ENCODE measurements around the gene TTN. TPM values are rescaled to one million over a fixed set of nuclear protein-coding genes. Genes with fewer than 3 reads are reported as not detected.

TTN gene
- total and polyA plus RNA-seq, 5 donors from 2014 or later = 2.0 to 153 (median 3.1) TPM

GRCh38 chr2:178716394-178716793 is 90.8 kb downstream of the TTN start:
- no peak overlapping the region for H3K27ac ChIP-seq (ENCODE audit: insufficient read depth, low read length, poor library complexity, severe bottlenecking)
- H3K4me3 Mint-ChIP-seq = no peak overlapping the region
- H3K9me3 Mint-ChIP-seq = no peaks in the 10 kb centered on the region
- H3K36me3 Mint-ChIP-seq = peaks cover 74% of the 10 kb centered on the region
- no peaks in the 10 kb centered on the region for H3K9me3 ChIP-seq (ENCODE audit: control insufficient read depth in 2 of 2, low read length in 2 of 2)
- H3K27me3 ChIP-seq (ENCODE audit: control insufficient read depth, insufficient read depth, low read length) = no peaks in the 10 kb centered on the region
- H3K4me1 Mint-ChIP-seq = peaks cover 0 to 5% (median 0%) of the 10 kb centered on the region in 4 donors
- H3K27ac Mint-ChIP-seq = no peak overlapping the region
- no peaks in the 10 kb centered on the region for H3K27me3 Mint-ChIP-seq
- H3K36me3 ChIP-seq (ENCODE audit: control insufficient read depth, insufficient read depth, low read length) = peaks cover 83% of the 10 kb centered on the region
- no peak overlapping the region for H3K4me3 ChIP-seq (ENCODE audit: low read depth, low read length)
- DNase-seq = no peak
- ATAC-seq (ENCODE audit: low read depth in 2 of 2) = no peak
- no peaks in the 10 kb centered on the region for H3K4me1 ChIP-seq (ENCODE audit: control insufficient read depth, insufficient read depth, low read length, poor library complexity, severe bottlenecking)

- Mint-ChIP-seq H3K9me3 (no peaks in the 10 kb centered on the region), H3K4me3 (no peak overlapping the region), H3K4me1 (peaks cover 0 to 5% (median 0%) of the 10 kb centered on the region in 4 donors), H3K36me3 (peaks cover 75% of the 10 kb centered on the region), H3K27me3 (no peaks in the 10 kb centered on the region), H3K27ac (peak overlapping the region in 1 of 3 donors; percentile 23)
- H3K4me3 ChIP-seq (ENCODE audit: low read depth, low read length) = no peak overlapping the region
- H3K4me1 ChIP-seq (ENCODE audit: control insufficient read depth, insufficient read depth, low read length, poor library complexity, severe bottlenecking) = no peaks in the 10 kb centered on the region
- H3K9me3 ChIP-seq (ENCODE audit: control insufficient read depth in 2 of 2, low read length in 2 of 2) = no peaks in the 10 kb centered on the region
- no peaks in the 10 kb centered on the region for H3K27me3 ChIP-seq (ENCODE audit: control insufficient read depth, insufficient read depth, low read length)
- peaks cover 85% of the 10 kb centered on the region for H3K36me3 ChIP-seq (ENCODE audit: control insufficient read depth, insufficient read depth, low read length)
- H3K27ac ChIP-seq (ENCODE audit: insufficient read depth, low read length, poor library complexity, severe bottlenecking) = no peak overlapping the region
- DNase-seq (no peak), ATAC-seq (ENCODE audit: low read depth in 2 of 2) (no peak)
Observed at GRCh38 chr2:178715366-178715765, 91.9 kb downstream of the TTN start.

- no peak for DNase-seq
- Mint-ChIP-seq H3K4me1 (no peaks in the 10 kb centered on the region), H3K36me3 (peaks cover 52% of the 10 kb centered on the region)
Observed at GRCh38 chr2:178707476-178707875, 99.7 kb downstream of the TTN start.

DNA sequence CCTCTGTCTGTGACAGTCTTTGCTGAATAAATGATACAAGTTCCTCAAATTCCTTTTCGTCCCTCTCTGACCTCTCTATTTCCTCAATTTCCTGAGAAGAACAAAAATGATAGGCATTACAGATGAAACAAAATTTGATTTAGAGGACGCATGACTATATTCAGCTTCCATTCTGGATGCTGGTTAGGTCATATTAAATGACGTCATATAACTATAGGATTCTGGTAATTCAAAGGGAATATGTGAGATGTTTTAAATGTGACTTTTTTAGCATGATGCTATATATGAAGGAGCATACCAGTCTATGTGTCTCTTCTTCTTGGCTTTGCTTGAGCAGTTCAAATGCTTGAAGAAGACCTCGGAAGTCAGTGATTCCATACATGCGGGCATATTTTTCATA is 102.3 kb downstream of the TTN start:
- Histone ChIP-seq H3K27me3 (ENCODE audit: control insufficient read depth, insufficient read depth, low read length) (no peaks in the 10 kb centered on the region), H3K9me3 (ENCODE audit: control insufficient read depth in 2 of 2, low read length in 2 of 2) (no peaks in the 10 kb centered on the region), H3K4me3 (ENCODE audit: low read depth, low read length) (no peak overlapping the region), H3K36me3 (ENCODE audit: control insufficient read depth, insufficient read depth, low read length) (peaks cover 73% of the 10 kb centered on the region), H3K4me1 (ENCODE audit: control insufficient read depth, insufficient read depth, low read length, poor library complexity, severe bottlenecking) (no peaks in the 10 kb centered on the region), H3K27ac (ENCODE audit: insufficient read depth, low read length, poor library complexity, severe bottlenecking) (no peak overlapping the region)
- Mint-ChIP-seq H3K27ac (no peak overlapping the region), H3K27me3 (no peaks in the 10 kb centered on the region), H3K36me3 (peaks cover 48% of the 10 kb centered on the region), H3K9me3 (no peaks in the 10 kb centered on the region), H3K4me1 (peaks cover 0 to 6% (median under 1%) of the 10 kb centered on the region in 4 donors), H3K4me3 (no peak overlapping the region)
- ATAC-seq (ENCODE audit: low read depth in 2 of 2) (no peak), DNase-seq (no peak)

More at GRCh38 chr2:178707476-178707875, 99.7 kb downstream of the TTN start:
- Mint-ChIP-seq H3K4me3 (no peak overlapping the region), H3K9me3 (no peaks in the 10 kb centered on the region), H3K27me3 (no peaks in the 10 kb centered on the region), H3K27ac (no peak overlapping the region)
- no peak overlapping the region for H3K4me3 ChIP-seq (ENCODE audit: low read depth, low read length)
- H3K36me3 ChIP-seq (ENCODE audit: control insufficient read depth, insufficient read depth, low read length) = peaks cover 84% of the 10 kb centered on the region
- no peaks in the 10 kb centered on the region for H3K27me3 ChIP-seq (ENCODE audit: control insufficient read depth, insufficient read depth, low read length)
- no peaks in the 10 kb centered on the region for H3K4me1 ChIP-seq (ENCODE audit: control insufficient read depth, insufficient read depth, low read length, poor library complexity, severe bottlenecking)
- no peak for ATAC-seq (ENCODE audit: low read depth in 2 of 2)
- no peak overlapping the region for H3K27ac ChIP-seq (ENCODE audit: insufficient read depth, low read length, poor library complexity, severe bottlenecking)
- no peaks in the 10 kb centered on the region for H3K9me3 ChIP-seq (ENCODE audit: control insufficient read depth in 2 of 2, low read length in 2 of 2)

DNA sequence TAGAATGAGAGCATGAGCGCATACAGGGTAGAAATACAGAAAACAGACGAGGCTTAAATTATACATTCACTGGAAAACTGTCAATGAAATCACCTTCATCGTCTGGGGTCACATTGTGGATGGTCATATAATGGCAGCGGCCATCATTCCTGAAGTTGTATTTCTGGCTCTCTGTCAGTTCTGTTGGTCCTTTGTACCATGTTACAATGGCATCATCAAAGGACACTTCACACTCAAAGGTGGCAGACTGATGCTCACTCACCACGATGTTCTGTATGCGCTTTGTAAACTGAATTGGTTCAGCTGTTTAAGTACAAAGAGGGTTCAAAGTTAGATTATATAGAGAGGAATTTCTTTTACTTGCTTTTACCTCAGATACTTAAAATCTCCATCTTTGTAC is 104.9 kb downstream of the TTN start:
- Mint-ChIP-seq H3K4me3 (no peak overlapping the region), H3K36me3 (peaks cover 51% of the 10 kb centered on the region), H3K4me1 (peaks cover 0 to 6% (median under 1%) of the 10 kb centered on the region in 4 donors), H3K9me3 (no peaks in the 10 kb centered on the region), H3K27me3 (no peaks in the 10 kb centered on the region), H3K27ac (no peak overlapping the region)
- Histone ChIP-seq H3K36me3 (ENCODE audit: control insufficient read depth, insufficient read depth, low read length) (peaks cover 53% of the 10 kb centered on the region), H3K27me3 (ENCODE audit: control insufficient read depth, insufficient read depth, low read length) (no peaks in the 10 kb centered on the region), H3K4me1 (ENCODE audit: control insufficient read depth, insufficient read depth, low read length, poor library complexity, severe bottlenecking) (no peaks in the 10 kb centered on the region), H3K27ac (ENCODE audit: insufficient read depth, low read length, poor library complexity, severe bottlenecking) (no peak overlapping the region), H3K4me3 (ENCODE audit: low read depth, low read length) (no peak overlapping the region), H3K9me3 (ENCODE audit: control insufficient read depth in 2 of 2, low read length in 2 of 2) (no peaks in the 10 kb centered on the region)
- no peak for ATAC-seq (ENCODE audit: low read depth in 2 of 2)
- DNase-seq = no peak

DNA sequence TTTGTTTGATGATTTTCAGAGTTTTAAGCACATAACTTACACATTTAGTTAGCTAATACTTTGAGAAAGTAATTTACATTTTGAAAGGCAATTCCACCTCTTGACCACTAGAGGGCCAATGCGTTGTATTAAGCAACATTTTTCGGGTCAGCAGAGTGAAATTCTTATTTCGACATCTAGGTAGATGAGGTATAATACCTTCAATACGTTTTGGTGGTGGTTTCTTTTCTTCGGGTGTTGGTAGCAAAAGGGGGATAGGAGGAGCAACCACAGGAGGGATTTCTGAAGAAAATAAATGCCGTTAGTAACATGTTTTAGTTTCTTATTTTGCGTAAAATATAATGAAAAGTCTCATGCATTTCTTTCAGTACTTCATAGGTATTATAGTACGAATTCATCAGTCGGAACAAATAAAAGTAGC is 106.3 kb downstream of the TTN start:
- peaks cover 46% of the 10 kb centered on the region for H3K36me3 ChIP-seq (ENCODE audit: control insufficient read depth, insufficient read depth, low read length)
- no peak overlapping the region for H3K27ac ChIP-seq (ENCODE audit: insufficient read depth, low read length, poor library complexity, severe bottlenecking)
- H3K9me3 ChIP-seq (ENCODE audit: control insufficient read depth in 2 of 2, low read length in 2 of 2) = no peaks in the 10 kb centered on the region
- no peaks in the 10 kb centered on the region for H3K9me3 Mint-ChIP-seq
- no peaks in the 10 kb centered on the region for H3K27me3 Mint-ChIP-seq
- H3K4me3 ChIP-seq (ENCODE audit: low read depth, low read length) = no peak overlapping the region
- H3K27me3 ChIP-seq (ENCODE audit: control insufficient read depth, insufficient read depth, low read length) = no peaks in the 10 kb centered on the region
- DNase-seq (peak in 2 of 3 donors; percentile 40 to 52), ATAC-seq (ENCODE audit: low read depth in 2 of 2) (no peak)
- H3K4me1 Mint-ChIP-seq = peaks cover 0 to 6% (median under 1%) of the 10 kb centered on the region in 4 donors
- no peaks in the 10 kb centered on the region for H3K4me1 ChIP-seq (ENCODE audit: control insufficient read depth, insufficient read depth, low read length, poor library complexity, severe bottlenecking)
- no peak overlapping the region for H3K4me3 Mint-ChIP-seq
- H3K27ac Mint-ChIP-seq = peak overlapping the region in 1 of 3 donors; percentile 41
- H3K36me3 Mint-ChIP-seq = peaks cover 43% of the 10 kb centered on the region

GRCh38 chr2:178700136-178700535 is 107.1 kb downstream of the TTN start:
- Mint-ChIP-seq H3K4me3 (no peak overlapping the region), H3K27ac (no peak overlapping the region), H3K9me3 (peaks cover 0 to 1% (median 0%) of the 10 kb centered on the region in 7 donors), H3K27me3 (no peaks in the 10 kb centered on the region), H3K4me1 (peaks cover 0 to 6% (median under 1%) of the 10 kb centered on the region in 4 donors), H3K36me3 (peaks cover 44% of the 10 kb centered on the region)
- DNase-seq = no peak
- no peaks in the 10 kb centered on the region for H3K4me1 ChIP-seq (ENCODE audit: control insufficient read depth, insufficient read depth, low read length, poor library complexity, severe bottlenecking)
- no peak overlapping the region for H3K4me3 ChIP-seq (ENCODE audit: low read depth, low read length)
- no peaks in the 10 kb centered on the region for H3K9me3 ChIP-seq (ENCODE audit: control insufficient read depth in 2 of 2, low read length in 2 of 2)
- no peaks in the 10 kb centered on the region for H3K27me3 ChIP-seq (ENCODE audit: control insufficient read depth, insufficient read depth, low read length)
- H3K36me3 ChIP-seq (ENCODE audit: control insufficient read depth, insufficient read depth, low read length) = peaks cover 47% of the 10 kb centered on the region
- ATAC-seq (ENCODE audit: low read depth in 2 of 2) = no peak
- no peak overlapping the region for H3K27ac ChIP-seq (ENCODE audit: insufficient read depth, low read length, poor library complexity, severe bottlenecking)

DNA sequence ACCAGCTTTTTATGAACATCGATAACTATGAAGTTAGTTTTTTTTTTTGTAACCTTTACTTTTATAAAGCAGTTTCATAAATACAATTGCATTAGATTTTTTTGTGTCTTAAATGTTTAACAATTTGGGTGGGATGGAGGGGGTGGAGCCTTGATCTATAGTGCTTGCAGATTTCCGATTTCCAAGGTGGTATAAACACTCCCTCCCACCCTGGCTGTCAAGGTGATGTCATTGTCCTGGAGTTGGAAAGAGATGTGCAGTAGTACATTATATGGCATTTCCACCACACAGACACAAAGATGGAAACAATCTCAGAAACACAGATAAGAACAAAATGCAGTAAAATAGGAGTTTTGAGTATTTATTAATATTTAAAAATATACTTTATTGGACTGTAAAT is 114.4 kb downstream of the TTN start:
- H3K27me3 Mint-ChIP-seq = no peaks in the 10 kb centered on the region
- ATAC-seq (ENCODE audit: low read depth in 2 of 2) (no peak), DNase-seq (no peak)
- no peak overlapping the region for H3K27ac Mint-ChIP-seq
- H3K4me1 ChIP-seq (ENCODE audit: control insufficient read depth, insufficient read depth, low read length, poor library complexity, severe bottlenecking) = no peaks in the 10 kb centered on the region
- H3K27me3 ChIP-seq (ENCODE audit: control insufficient read depth, insufficient read depth, low read length) = no peaks in the 10 kb centered on the region
- H3K4me1 Mint-ChIP-seq = peaks cover 0 to 2% (median 0%) of the 10 kb centered on the region in 4 donors
- H3K36me3 Mint-ChIP-seq = peaks cover 51% of the 10 kb centered on the region
- H3K9me3 ChIP-seq (ENCODE audit: control insufficient read depth in 2 of 2, low read length in 2 of 2) = no peaks in the 10 kb centered on the region
- no peak overlapping the region for H3K4me3 Mint-ChIP-seq
- no peak overlapping the region for H3K4me3 ChIP-seq (ENCODE audit: low read depth, low read length)
- H3K27ac ChIP-seq (ENCODE audit: insufficient read depth, low read length, poor library complexity, severe bottlenecking) = no peak overlapping the region
- H3K36me3 ChIP-seq (ENCODE audit: control insufficient read depth, insufficient read depth, low read length) = peaks cover 76% of the 10 kb centered on the region
- peaks cover 0 to 1% (median 0%) of the 10 kb centered on the region in 7 donors for H3K9me3 Mint-ChIP-seq

Data from CD4-positive, CD25-positive, alpha-beta regulatory T cell (primary cell).